Left ventricle myocardium inferior (tissue), 1 donor: ENCODE data around the gene ATXN8OS. TPM values are rescaled to one million over a fixed set of nuclear protein-coding genes. Genes with fewer than 3 reads are reported as not detected.

Experiments
- DNase-seq: peaks from one replicate; pipeline ENCODE4 v3.0.0-alpha.2; 2020
- H3K27ac ChIP-seq: fragments of 200-600 bp; replicated peaks from 2 replicates; pipeline ENCODE4 v1.8.0; 2021
- H3K27me3 ChIP-seq: fragments of 200-600 bp; 2 replicates; pipeline ENCODE4 v1.8.0; 2021; ENCODE audit warnings: low read depth
- H3K36me3 ChIP-seq: fragments of 200-600 bp; 2 replicates; pipeline ENCODE4 v1.8.0; 2021
- H3K4me1 ChIP-seq: fragments of 200-600 bp; 2 replicates; pipeline ENCODE4 v1.8.0; 2021
- H3K4me3 ChIP-seq: fragments of 200-600 bp; 2 replicates; pipeline ENCODE4 v1.8.0; 2021; ENCODE audit warnings: mild to moderate bottlenecking, moderate library complexity
- H3K9me3 ChIP-seq: fragments of 200-600 bp; replicated peaks from 2 replicates; pipeline ENCODE4 v1.8.0; 2021
- intact Hi-C: fragments of 100-400 bp; cut with micrococcal nuclease; formaldehyde crosslinking; loops from one replicate; pipeline ENCODE4 v1.11.0; 2022
- total RNA-seq: library from RNA; stranded (reverse); fragmentation: NEBNext Ultra II Directional; extraction: Animal tissue kit (Norgen Biotek cat#: 25700); gene quantifications from one replicate; pipeline ENCODE4 v1.2.1, GENCODE V29; 2021
- TF ChIP-seq, protein P1 (sequence below): fragments of 200-600 bp; IDR thresholded peaks from 2 replicates; pipeline ENCODE4 v1.8.0; 2021; ENCODE audit warnings: antibody characterized with exemption, mild to moderate bottlenecking, borderline replicate concordance
- donor health status: DM: no; HTN: yes; CAD: no; lungs with severe emphysema.

Gene ATXN8OS
- total RNA-seq, 1 donor from 2014 or later, result not detected

- Histone ChIP-seq H3K9me3 (no peaks in the 10 kb centered on the region), H3K27ac (no peak overlapping the region), H3K36me3 (no peaks in the 10 kb centered on the region), H3K4me1 (no peaks in the 10 kb centered on the region), H3K4me3 (no peak overlapping the region), H3K27me3 (no peaks in the 10 kb centered on the region)
- no peak for DNase-seq
- TF ChIP-seq, protein P1, sequence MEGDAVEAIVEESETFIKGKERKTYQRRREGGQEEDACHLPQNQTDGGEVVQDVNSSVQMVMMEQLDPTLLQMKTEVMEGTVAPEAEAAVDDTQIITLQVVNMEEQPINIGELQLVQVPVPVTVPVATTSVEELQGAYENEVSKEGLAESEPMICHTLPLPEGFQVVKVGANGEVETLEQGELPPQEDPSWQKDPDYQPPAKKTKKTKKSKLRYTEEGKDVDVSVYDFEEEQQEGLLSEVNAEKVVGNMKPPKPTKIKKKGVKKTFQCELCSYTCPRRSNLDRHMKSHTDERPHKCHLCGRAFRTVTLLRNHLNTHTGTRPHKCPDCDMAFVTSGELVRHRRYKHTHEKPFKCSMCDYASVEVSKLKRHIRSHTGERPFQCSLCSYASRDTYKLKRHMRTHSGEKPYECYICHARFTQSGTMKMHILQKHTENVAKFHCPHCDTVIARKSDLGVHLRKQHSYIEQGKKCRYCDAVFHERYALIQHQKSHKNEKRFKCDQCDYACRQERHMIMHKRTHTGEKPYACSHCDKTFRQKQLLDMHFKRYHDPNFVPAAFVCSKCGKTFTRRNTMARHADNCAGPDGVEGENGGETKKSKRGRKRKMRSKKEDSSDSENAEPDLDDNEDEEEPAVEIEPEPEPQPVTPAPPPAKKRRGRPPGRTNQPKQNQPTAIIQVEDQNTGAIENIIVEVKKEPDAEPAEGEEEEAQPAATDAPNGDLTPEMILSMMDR, result peak; percentile 45
- intact Hi-C loops, result no loop called here
These were observed 9.0 kb upstream of the ATXN8OS start for GRCh38 chr13:70098669-70099068.

- intact Hi-C loops, result no loop called here
- no peaks in the 10 kb centered on the region for H3K36me3 ChIP-seq
- no peak overlapping the region for H3K27ac ChIP-seq
- H3K4me1 ChIP-seq, result no peaks in the 10 kb centered on the region
- H3K27me3 ChIP-seq, result peaks cover 33% of the 10 kb centered on the region
- TF ChIP-seq, protein P1, result no peak
- no peak for DNase-seq
- no peaks in the 10 kb centered on the region for H3K9me3 ChIP-seq
- H3K4me3 ChIP-seq, result no peak overlapping the region
These were observed 3.1 kb upstream of the ATXN8OS start for GRCh38 chr13:70104481-70104880.

DNA sequence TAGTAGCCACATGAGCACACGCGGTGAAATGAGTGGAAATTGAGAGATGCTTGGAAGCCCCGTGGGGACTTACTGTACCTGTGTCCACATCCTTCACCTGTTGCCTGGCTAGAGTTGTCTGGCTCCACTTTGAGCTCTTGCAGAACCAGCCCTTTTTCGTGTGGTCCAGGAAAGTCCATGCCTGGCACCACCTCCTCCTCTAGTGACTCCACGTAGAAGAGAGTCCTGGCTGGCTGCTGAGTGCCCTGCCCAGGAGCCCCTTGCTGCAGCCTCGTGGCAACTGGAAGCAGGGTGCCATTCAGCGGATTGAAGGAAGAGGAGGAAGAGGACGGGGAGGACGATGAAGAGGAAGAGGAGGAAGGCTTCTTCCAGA, 515 bp upstream of the ATXN8OS start:
- Histone ChIP-seq H3K4me3 (no peak overlapping the region), H3K36me3 (no peaks in the 10 kb centered on the region), H3K27ac (no peak overlapping the region), H3K27me3 (peaks cover 34% of the 10 kb centered on the region), H3K4me1 (no peaks in the 10 kb centered on the region), H3K9me3 (no peaks in the 10 kb centered on the region)
- no peak for DNase-seq
- intact Hi-C loops, result no loop called here
- TF ChIP-seq, protein P1, result no peak

DNA sequence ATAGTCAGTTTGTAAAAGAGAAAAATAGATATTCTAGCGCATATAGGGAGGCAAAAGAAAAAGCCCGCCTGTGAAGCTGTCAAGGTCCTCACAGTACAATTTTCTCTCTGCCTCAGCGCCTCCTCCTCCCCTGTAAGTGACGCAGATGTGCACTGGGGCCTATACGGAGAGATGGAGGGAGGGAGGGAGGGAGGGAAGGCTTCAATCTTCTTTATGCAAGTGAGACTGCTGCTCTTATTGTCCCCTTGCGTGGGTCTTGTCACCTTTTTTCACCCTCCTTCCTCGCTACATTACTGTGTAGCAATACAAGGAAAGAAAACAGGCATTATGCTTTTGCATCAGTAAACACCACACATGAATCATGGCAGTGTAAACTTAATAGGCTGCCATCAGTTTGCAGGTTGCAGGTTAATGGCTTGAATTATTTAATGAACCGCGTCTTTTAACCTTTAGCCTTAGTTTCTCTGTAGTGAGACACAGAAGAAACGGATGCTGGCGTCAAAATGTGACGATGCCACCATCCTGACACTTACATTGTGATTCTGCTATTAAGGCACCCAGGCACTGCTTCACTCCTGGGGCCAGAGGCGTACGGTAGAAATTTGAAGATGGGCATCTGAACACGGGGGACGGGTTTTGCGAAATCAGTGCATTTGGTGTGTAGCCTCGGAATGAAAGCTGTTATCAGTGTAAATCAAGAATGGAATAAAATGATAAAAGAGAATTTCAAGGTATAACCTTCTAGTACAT, 905 bp downstream of the ATXN8OS start, which contains the start of gene KLHL1:
Gene KLHL1, minus strand, starts transcription at position 97 of the 750 bp plus-strand sequence. CDS start 753 bp downstream, outside the sequence.
- intact Hi-C loops, result no loop called here
- TF ChIP-seq, protein P1, result no peak
- Histone ChIP-seq H3K27me3 (peaks cover 34% of the 10 kb centered on the region), H3K4me3 (peak within 1 kb of the TSS; percentile 15), H3K27ac (no peak within 1 kb of the TSS), H3K4me1 (no peaks in the 10 kb centered on the region), H3K36me3 (no peaks in the 10 kb centered on the region), H3K9me3 (no peaks in the 10 kb centered on the region)
- DNase-seq, result no peak

GRCh38 chr13:70117338-70117905, 9.8 kb downstream of the ATXN8OS start:
- Histone ChIP-seq H3K4me1 (no peaks in the 10 kb centered on the region), H3K27me3 (no peaks in the 10 kb centered on the region), H3K9me3 (no peaks in the 10 kb centered on the region), H3K36me3 (no peaks in the 10 kb centered on the region), H3K27ac (no peak overlapping the region), H3K4me3 (no peak overlapping the region)
- TF ChIP-seq, protein P1, result no peak
- no peak for DNase-seq
- intact Hi-C loops, result no loop called here
